Gastroesophageal sphincter (tissue), 3 donors: ENCODE results near the gene GPR42.

Experiments
- EP300 ChIP-seq: sonication (generic); formaldehyde crosslinking; IDR thresholded peaks from one replicate; pipeline ENCODE4 v1.6.1; 2017; ENCODE audit warnings: antibody characterized with exemption, mild to moderate bottlenecking
- POLR2A ChIP-seq, 2 donors: fragments of 450-650 bp; IDR thresholded peaks; one replicate each; pipeline ENCODE4 v1.6.1; 2017; ENCODE audit warnings: antibody characterized with exemption in 2 of 2, mild to moderate bottlenecking in 2 of 2, moderate library complexity in 1 of 2
- POLR2AphosphoS5 ChIP-seq: sonication (generic); formaldehyde crosslinking; IDR thresholded peaks from one replicate; pipeline ENCODE4 v1.6.1; 2017; ENCODE audit warnings: antibody characterized with exemption
- TF ChIP-seq, protein P1 (sequence below), 4 experiments: fragments of 200-600 bp in 2 of 4; fragments of 450-650 bp in 2 of 4; sonication (generic) in 1 of 4; IDR thresholded peaks; one replicate each; pipeline ENCODE4 v1.5.1; 2017 to 2019; ENCODE audit warnings: antibody characterized with exemption in 4 of 4, mild to moderate bottlenecking in 2 of 4, moderate library complexity in 2 of 4

DNA sequence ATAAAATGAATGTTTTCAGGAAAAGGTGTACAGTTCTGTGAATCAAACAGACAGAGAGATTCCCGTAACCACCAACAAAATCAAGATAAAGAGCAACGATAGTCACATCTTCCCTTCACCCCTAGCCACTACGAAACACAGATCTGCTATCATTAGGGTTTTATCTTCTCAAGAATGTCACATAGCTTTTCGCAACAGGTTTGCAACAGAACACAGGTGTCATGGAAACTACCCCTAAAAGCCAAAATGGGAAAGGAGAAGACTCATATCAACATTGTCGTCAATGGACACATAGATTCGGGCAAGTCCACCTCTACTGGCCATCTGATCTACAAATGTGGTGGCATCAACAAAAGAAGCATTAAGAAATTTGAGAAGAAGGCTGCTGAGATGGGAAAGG lies 11.1 kb downstream of the GPR42 start:
- TF ChIP-seq, protein P1, sequence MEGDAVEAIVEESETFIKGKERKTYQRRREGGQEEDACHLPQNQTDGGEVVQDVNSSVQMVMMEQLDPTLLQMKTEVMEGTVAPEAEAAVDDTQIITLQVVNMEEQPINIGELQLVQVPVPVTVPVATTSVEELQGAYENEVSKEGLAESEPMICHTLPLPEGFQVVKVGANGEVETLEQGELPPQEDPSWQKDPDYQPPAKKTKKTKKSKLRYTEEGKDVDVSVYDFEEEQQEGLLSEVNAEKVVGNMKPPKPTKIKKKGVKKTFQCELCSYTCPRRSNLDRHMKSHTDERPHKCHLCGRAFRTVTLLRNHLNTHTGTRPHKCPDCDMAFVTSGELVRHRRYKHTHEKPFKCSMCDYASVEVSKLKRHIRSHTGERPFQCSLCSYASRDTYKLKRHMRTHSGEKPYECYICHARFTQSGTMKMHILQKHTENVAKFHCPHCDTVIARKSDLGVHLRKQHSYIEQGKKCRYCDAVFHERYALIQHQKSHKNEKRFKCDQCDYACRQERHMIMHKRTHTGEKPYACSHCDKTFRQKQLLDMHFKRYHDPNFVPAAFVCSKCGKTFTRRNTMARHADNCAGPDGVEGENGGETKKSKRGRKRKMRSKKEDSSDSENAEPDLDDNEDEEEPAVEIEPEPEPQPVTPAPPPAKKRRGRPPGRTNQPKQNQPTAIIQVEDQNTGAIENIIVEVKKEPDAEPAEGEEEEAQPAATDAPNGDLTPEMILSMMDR (IDR thresholded peaks at IDR 0.05), result no peak
- TF ChIP-seq POLR2AphosphoS5, result no peak
- no peak for TF ChIP-seq POLR2A (IDR thresholded peaks at IDR 0.05)
- TF ChIP-seq EP300, result no peak
